Choroid plexus epithelial cell (primary cell): ENCODE measurements around the gene SYNJ1.

Experiments used
- DNase-seq: peaks from one replicate; pipeline ENCODE4 v3.0.0-alpha.2; 2010; ENCODE audit warnings: low read depth
- H3K4me3 ChIP-seq: 2 replicates; pipeline ENCODE4 v1.5.1; 2011; ENCODE audit warnings: low read depth, mild to moderate bottlenecking, control low read depth, low read length, moderate library complexity
- CTCF ChIP-seq: conservative IDR thresholded peaks from 2 replicates; pipeline ENCODE4 v1.5.1; 2011; ENCODE audit warnings: low read depth, mild to moderate bottlenecking, control low read depth, inconsistent platforms, low read length, moderate library complexity

Gene SYNJ1

DNA sequence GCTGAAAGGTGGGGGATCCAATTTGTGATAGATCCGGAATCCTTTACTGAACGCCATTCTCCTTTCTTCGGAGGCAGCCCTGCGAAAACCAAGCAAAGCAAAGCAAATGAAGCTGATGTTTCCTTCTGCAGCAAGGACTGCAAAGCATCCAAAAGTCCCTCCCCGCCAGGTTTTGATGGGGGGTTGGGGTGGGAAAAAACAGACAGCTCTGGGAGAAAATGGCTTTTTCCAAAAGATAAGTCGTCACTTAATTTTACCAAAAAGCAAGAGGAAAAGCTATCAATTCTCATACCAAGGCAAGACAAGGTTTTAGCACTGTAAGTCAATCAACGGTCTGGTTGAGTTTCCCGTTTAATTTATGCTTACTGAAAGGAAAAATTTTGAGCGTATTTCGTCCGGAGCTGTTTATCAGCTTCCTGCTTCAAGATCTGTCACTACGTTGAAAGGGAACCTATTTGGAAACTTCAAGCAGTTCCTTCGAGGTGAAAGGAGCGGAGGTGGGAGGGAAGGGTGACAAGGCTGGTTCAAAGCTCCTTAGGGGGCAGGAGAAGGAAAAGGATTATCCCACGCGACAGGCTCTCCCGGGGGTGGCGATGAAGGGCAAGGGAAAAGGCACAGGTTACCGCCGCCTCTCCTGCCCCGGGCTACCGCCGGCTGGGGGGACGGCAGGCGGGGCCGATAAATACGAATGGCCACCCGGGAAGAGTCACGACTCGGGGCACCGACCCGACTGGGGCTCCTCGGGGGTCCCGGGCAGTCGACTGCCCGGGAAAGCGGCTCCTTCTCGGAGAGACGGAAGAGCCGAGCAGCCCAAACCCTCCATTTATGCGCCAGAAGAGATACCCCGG is 750 bp downstream of the SYNJ1 start:
- DNase-seq: peak; percentile 41
- peak overlapping the region; percentile 83 for H3K4me3 ChIP-seq
- TF ChIP-seq CTCF: no peak

GRCh38 chr21:32719085-32719484 is 8.7 kb downstream of the SYNJ1 start:
- TF ChIP-seq CTCF: no peak
- peak; percentile 28 for DNase-seq
- H3K4me3 ChIP-seq: no peak overlapping the region

DNA sequence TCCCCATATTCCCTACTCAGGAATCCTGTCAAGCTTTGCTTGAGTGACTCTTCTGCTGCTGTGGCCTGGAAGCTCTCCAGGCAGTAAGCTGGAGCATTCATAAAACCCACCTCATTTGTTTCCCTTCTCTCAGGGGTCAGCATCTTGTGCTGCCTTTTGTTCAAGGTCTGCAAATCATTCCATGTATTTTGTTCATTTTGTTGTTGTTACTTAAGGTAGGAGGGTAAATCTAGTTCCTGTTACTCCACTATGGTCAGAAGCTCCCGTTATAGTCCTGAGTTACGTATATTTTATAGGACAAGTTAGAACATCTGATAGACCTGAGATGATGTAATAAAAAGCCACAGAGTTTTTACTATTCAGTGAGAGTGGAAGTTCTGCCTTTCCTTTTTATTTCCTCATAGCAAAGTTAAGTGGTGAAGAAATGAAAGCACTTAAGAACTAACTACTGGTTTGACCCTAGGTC is 9.9 kb downstream of the SYNJ1 start:
- H3K4me3 ChIP-seq: no peak overlapping the region
- no peak for TF ChIP-seq CTCF
- peak; percentile 34 for DNase-seq

GRCh38 chr21:32716486-32716885 is 11.3 kb downstream of the SYNJ1 start:
- DNase-seq: no peak
- no peak for TF ChIP-seq CTCF

DNA sequence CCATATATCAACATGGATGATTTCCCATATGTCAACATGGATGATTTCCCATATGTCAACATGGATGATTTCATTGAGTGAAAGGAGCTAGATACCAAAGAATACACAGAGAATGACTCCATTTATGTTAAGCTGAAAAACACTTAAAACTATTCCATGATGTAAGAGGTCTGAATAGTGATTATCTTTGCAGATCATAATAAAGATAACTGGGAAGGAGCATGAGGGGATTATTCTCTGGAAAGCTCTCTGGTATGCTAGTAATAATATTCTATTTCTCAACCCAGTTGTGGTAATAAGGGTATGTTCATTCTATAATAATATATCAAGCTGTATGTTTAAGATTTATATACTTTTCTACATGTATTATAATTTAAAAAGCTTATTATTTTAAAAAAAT is 14.1 kb downstream of the SYNJ1 start:
- no peak for DNase-seq
- no peak overlapping the region for H3K4me3 ChIP-seq
- no peak for TF ChIP-seq CTCF

More at GRCh38 chr21:32716486-32716885, 11.3 kb downstream of the SYNJ1 start:
- H3K4me3 ChIP-seq: no peak overlapping the region

DNA sequence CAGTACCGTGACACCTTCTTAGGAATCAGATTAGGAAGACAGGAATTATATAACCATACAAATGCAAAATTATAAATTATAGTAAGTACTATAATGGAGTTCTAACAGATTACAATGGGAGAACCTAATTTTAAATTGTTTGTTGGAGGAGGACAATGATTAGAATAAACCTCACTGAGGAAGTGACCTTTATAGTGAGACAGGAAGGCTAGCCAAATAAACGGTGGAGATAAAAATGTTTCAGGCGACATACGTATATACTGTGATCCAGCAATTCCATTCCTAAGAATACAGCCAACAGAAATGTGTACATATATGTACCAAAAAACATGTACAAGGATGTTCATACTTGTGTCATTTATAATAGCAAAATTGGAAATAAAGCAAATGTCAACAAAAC is 15.2 kb downstream of the SYNJ1 start:
- H3K4me3 ChIP-seq: no peak overlapping the region
- DNase-seq: no peak
- TF ChIP-seq CTCF: no peak

- H3K4me3 ChIP-seq: no peak overlapping the region
- DNase-seq: no peak
- no peak for TF ChIP-seq CTCF
Observed at GRCh38 chr21:32712043-32712442, 15.8 kb downstream of the SYNJ1 start.
